T-helper 2 cell treated with Interferon-gamma antibody and Interleukin-4, amounts not matched to agents 5 μg/mL and 100 μg/mL, for 36 hours (primary cell): ENCODE measurements around the gene NTRK3.

Experiments
- DNase-seq: peaks from one replicate; pipeline ENCODE4 v3.0.0; 2021; ENCODE audit warnings: low spot score
- H3K27ac Mint-ChIP-seq: one replicate; pipeline ENCODE4 v1.8.0; 2021; ENCODE audit warnings: mild to moderate bottlenecking, mixed read lengths
- H3K27me3 Mint-ChIP-seq: one replicate; pipeline ENCODE4 v1.8.0; 2021; ENCODE audit warnings: low read depth, mixed read lengths
- H3K36me3 Mint-ChIP-seq: one replicate; pipeline ENCODE4 v1.8.0; 2021; ENCODE audit warnings: low read depth, mixed read lengths
- H3K4me1 Mint-ChIP-seq: one replicate; pipeline ENCODE4 v1.8.0; 2021; ENCODE audit warnings: low read depth, mixed read lengths
- H3K4me3 Mint-ChIP-seq: one replicate; pipeline ENCODE4 v1.8.0; 2022; ENCODE audit warnings: mild to moderate bottlenecking, moderate library complexity, mixed read lengths
- H3K9me3 Mint-ChIP-seq: one replicate; pipeline ENCODE4 v1.8.0; 2021; ENCODE audit warnings: mixed read lengths

The NTRK3 gene

DNA sequence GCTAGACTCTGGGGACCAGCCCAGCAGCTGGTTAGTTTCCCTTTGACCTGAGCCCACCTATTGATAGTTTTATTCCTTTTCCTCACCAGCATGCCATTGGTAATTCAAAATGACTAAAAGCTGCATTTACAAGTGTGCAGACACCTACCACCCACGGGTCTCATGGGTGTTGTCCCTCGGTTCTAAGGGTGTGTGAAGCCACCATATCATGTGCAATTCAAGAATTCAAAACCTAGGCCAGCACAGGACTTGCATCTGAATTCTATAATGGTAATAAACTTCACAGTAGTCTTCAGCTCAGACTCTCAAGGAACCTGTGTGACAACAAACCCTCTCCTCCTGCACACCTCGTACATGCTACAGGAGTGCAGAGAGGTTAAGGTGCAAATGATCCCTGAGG lies 55.3 kb downstream of the NTRK3 start:
- Mint-ChIP-seq H3K27ac (no peak overlapping the region), H3K27me3 (no peaks in the 10 kb centered on the region), H3K4me1 (no peaks in the 10 kb centered on the region), H3K36me3 (no peaks in the 10 kb centered on the region), H3K9me3 (no peaks in the 10 kb centered on the region), H3K4me3 (no peak overlapping the region)
- no peak for DNase-seq

- H3K27me3 Mint-ChIP-seq = no peaks in the 10 kb centered on the region
- H3K36me3 Mint-ChIP-seq = no peaks in the 10 kb centered on the region
- no peak for DNase-seq
- H3K4me3 Mint-ChIP-seq = no peak overlapping the region
- no peak overlapping the region for H3K27ac Mint-ChIP-seq
- H3K4me1 Mint-ChIP-seq = no peaks in the 10 kb centered on the region
- H3K9me3 Mint-ChIP-seq = no peaks in the 10 kb centered on the region
Measured at GRCh38 chr15:88196961-88197360, 59.6 kb downstream of the NTRK3 start.

DNA sequence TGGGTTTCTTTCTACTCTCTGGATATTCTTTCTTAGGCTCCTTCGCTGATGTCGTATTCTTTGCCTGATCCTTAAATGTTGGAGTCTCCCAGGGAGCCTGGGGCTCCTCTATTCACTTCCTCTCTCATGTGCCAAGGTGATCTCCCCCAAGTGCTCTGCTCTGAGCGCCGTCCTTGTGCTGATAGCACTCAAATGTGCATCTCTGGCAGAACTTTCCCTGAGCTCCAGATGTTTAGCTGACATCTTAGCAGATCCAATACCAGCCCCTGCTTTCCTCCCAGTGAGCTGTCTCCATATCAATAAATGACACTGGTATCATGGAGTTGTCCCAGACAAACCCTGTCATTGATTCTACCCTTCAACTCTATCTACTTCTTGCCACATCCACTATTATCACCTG lies 62.4 kb downstream of the NTRK3 start:
- DNase-seq = no peak
- Mint-ChIP-seq H3K27ac (no peak overlapping the region), H3K9me3 (no peaks in the 10 kb centered on the region), H3K4me1 (no peaks in the 10 kb centered on the region), H3K36me3 (no peaks in the 10 kb centered on the region), H3K27me3 (no peaks in the 10 kb centered on the region), H3K4me3 (no peak overlapping the region)

GRCh38 chr15:88193415-88193814 lies 63.1 kb downstream of the NTRK3 start:
- no peaks in the 10 kb centered on the region for H3K36me3 Mint-ChIP-seq
- H3K9me3 Mint-ChIP-seq = no peaks in the 10 kb centered on the region
- DNase-seq = no peak
- H3K27me3 Mint-ChIP-seq = no peaks in the 10 kb centered on the region
- H3K4me1 Mint-ChIP-seq = no peaks in the 10 kb centered on the region
- no peak overlapping the region for H3K4me3 Mint-ChIP-seq
- H3K27ac Mint-ChIP-seq = no peak overlapping the region

GRCh38 chr15:88191812-88192165 lies 64.8 kb downstream of the NTRK3 start:
- DNase-seq = no peak
- Mint-ChIP-seq H3K4me1 (no peaks in the 10 kb centered on the region), H3K36me3 (no peaks in the 10 kb centered on the region), H3K4me3 (no peak overlapping the region), H3K27me3 (no peaks in the 10 kb centered on the region), H3K9me3 (no peaks in the 10 kb centered on the region), H3K27ac (no peak overlapping the region)

GRCh38 chr15:88190232-88190631 lies 66.3 kb downstream of the NTRK3 start:
- no peaks in the 10 kb centered on the region for H3K9me3 Mint-ChIP-seq
- no peaks in the 10 kb centered on the region for H3K27me3 Mint-ChIP-seq
- no peaks in the 10 kb centered on the region for H3K36me3 Mint-ChIP-seq
- no peak overlapping the region for H3K27ac Mint-ChIP-seq
- no peaks in the 10 kb centered on the region for H3K4me1 Mint-ChIP-seq
- DNase-seq = no peak
- H3K4me3 Mint-ChIP-seq = no peak overlapping the region

- Mint-ChIP-seq H3K4me3 (no peak overlapping the region), H3K4me1 (no peaks in the 10 kb centered on the region), H3K36me3 (no peaks in the 10 kb centered on the region), H3K27ac (no peak overlapping the region), H3K27me3 (no peaks in the 10 kb centered on the region), H3K9me3 (no peaks in the 10 kb centered on the region)
- no peak for DNase-seq
Measured at GRCh38 chr15:88188300-88188699, 68.2 kb downstream of the NTRK3 start.

- no peak overlapping the region for H3K4me3 Mint-ChIP-seq
- no peaks in the 10 kb centered on the region for H3K36me3 Mint-ChIP-seq
- no peaks in the 10 kb centered on the region for H3K27me3 Mint-ChIP-seq
- H3K27ac Mint-ChIP-seq = no peak overlapping the region
- no peaks in the 10 kb centered on the region for H3K4me1 Mint-ChIP-seq
- DNase-seq = no peak
- H3K9me3 Mint-ChIP-seq = no peaks in the 10 kb centered on the region
Measured at GRCh38 chr15:88187195-88187594, 69.3 kb downstream of the NTRK3 start.

GRCh38 chr15:88185584-88185983 lies 71.0 kb downstream of the NTRK3 start:
- Mint-ChIP-seq H3K27ac (no peak overlapping the region), H3K4me3 (no peak overlapping the region), H3K4me1 (no peaks in the 10 kb centered on the region), H3K9me3 (no peaks in the 10 kb centered on the region), H3K27me3 (no peaks in the 10 kb centered on the region), H3K36me3 (no peaks in the 10 kb centered on the region)
- DNase-seq = no peak

- no peaks in the 10 kb centered on the region for H3K36me3 Mint-ChIP-seq
- no peak for DNase-seq
- H3K4me1 Mint-ChIP-seq = no peaks in the 10 kb centered on the region
- H3K4me3 Mint-ChIP-seq = no peak overlapping the region
- H3K27ac Mint-ChIP-seq = no peak overlapping the region
- H3K27me3 Mint-ChIP-seq = no peaks in the 10 kb centered on the region
- no peaks in the 10 kb centered on the region for H3K9me3 Mint-ChIP-seq
Measured at GRCh38 chr15:88181613-88182012, 74.9 kb downstream of the NTRK3 start.

DNA sequence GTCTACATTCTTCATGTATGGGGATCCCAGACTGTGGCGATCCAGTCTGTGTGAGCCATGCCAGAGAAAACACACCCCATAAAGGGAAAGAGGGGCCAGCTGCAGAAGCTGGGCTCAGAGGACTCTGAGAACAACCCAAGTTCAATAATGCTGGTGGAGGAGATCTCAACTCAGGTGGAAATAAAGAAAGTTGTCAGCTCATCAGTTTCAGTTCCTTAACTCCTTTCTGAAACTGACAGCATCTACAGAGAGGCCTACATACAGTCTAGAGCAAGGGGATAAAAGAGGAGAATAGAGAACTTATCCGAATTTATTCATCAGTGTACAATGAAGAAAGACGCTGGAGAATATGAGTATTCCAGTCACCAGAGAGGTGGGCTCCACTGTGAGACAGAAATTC lies 77.0 kb downstream of the NTRK3 start:
- no peaks in the 10 kb centered on the region for H3K27me3 Mint-ChIP-seq
- no peak for DNase-seq
- H3K4me1 Mint-ChIP-seq = no peaks in the 10 kb centered on the region
- no peaks in the 10 kb centered on the region for H3K9me3 Mint-ChIP-seq
- no peak overlapping the region for H3K4me3 Mint-ChIP-seq
- no peak overlapping the region for H3K27ac Mint-ChIP-seq
- no peaks in the 10 kb centered on the region for H3K36me3 Mint-ChIP-seq

GRCh38 chr15:88178631-88179030 lies 77.9 kb downstream of the NTRK3 start:
- Mint-ChIP-seq H3K36me3 (no peaks in the 10 kb centered on the region), H3K9me3 (no peaks in the 10 kb centered on the region), H3K4me1 (no peaks in the 10 kb centered on the region), H3K27me3 (no peaks in the 10 kb centered on the region), H3K27ac (no peak overlapping the region), H3K4me3 (no peak overlapping the region)
- no peak for DNase-seq

GRCh38 chr15:88177451-88177850 lies 79.1 kb downstream of the NTRK3 start:
- H3K27ac Mint-ChIP-seq = no peak overlapping the region
- no peaks in the 10 kb centered on the region for H3K27me3 Mint-ChIP-seq
- H3K9me3 Mint-ChIP-seq = no peaks in the 10 kb centered on the region
- H3K36me3 Mint-ChIP-seq = no peaks in the 10 kb centered on the region
- no peak overlapping the region for H3K4me3 Mint-ChIP-seq
- no peaks in the 10 kb centered on the region for H3K4me1 Mint-ChIP-seq
- DNase-seq = no peak

GRCh38 chr15:88174571-88174970 lies 82.0 kb downstream of the NTRK3 start:
- no peaks in the 10 kb centered on the region for H3K36me3 Mint-ChIP-seq
- no peaks in the 10 kb centered on the region for H3K27me3 Mint-ChIP-seq
- no peak overlapping the region for H3K4me3 Mint-ChIP-seq
- H3K4me1 Mint-ChIP-seq = no peaks in the 10 kb centered on the region
- no peak overlapping the region for H3K27ac Mint-ChIP-seq
- no peaks in the 10 kb centered on the region for H3K9me3 Mint-ChIP-seq
- no peak for DNase-seq

DNA sequence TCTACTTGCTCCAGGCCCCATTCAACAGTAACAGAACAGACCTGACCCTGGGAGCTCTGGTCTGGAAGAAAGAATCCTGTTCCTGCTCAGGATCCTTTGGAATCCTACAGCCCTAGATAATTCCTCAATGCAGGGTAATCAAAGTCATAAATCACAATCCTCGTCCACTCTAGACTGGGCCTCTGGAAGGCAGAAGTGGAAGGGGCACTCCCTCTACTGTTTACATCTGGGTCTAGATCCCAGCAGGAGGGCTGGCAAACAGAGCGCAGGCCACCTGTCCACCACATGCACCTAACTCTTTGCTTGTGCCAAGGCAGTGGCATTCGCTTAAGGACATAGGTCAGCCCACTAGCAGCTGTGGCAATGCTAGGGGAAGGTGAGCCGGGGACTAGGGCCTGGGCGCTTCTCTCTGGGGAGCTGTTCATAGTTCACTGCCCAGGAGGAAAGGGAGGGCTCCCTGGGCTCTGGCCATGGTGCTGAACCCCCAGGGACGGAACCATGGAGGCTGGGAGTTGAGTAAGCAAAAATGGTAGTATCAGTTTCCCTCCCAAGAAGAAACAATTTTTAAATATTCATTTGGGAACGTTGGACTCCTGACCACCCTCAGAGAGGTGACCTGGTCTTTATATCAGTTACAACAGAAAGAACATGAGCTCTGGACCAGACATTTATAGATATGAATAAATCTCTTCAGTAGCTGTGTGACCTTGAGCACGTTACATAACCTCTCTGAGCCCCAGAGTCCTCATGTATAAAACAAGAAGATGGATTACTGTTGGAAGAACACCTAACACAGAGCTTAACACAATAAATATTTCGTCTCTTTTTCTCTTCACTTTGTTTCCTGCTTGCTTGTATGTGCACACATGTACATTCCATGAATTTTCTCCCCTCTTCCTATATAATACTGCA lies 90.2 kb downstream of the NTRK3 start:
- no peaks in the 10 kb centered on the region for H3K27me3 Mint-ChIP-seq
- no peaks in the 10 kb centered on the region for H3K36me3 Mint-ChIP-seq
- no peaks in the 10 kb centered on the region for H3K9me3 Mint-ChIP-seq
- no peak overlapping the region for H3K4me3 Mint-ChIP-seq
- DNase-seq = no peak
- H3K27ac Mint-ChIP-seq = no peak overlapping the region
- no peaks in the 10 kb centered on the region for H3K4me1 Mint-ChIP-seq
